HepG2 (cell line): Measurements from ENCODE around the gene CCDC183. TPM values are rescaled to one million over a fixed set of nuclear protein-coding genes. Genes with fewer than 3 reads are reported as not detected.

ENCODE experiments used
- AGO1 ChIP-seq: fragments of 200-400 bp; formaldehyde crosslinking; IDR thresholded peaks from 2 replicates; pipeline ENCODE4 v1.6.1; 2017; ENCODE audit warnings: mild to moderate bottlenecking, low read depth, low read length, moderate library complexity; ENCODE audit not compliant: poor library complexity, severe bottlenecking
- AGO2 ChIP-seq: fragments of 200-400 bp; formaldehyde crosslinking; optimal IDR thresholded peaks from 2 replicates; pipeline ENCODE3; 2017; ENCODE audit warnings: mild to moderate bottlenecking, low read depth, low read length, moderate library complexity
- ASH2L ChIP-seq: fragments of 300-600, 200-600 bp; sonication (generic); IDR thresholded peaks from 2 replicates; pipeline ENCODE4 v1.7.0; 2017; ENCODE audit warnings: low read depth, mild to moderate bottlenecking, moderate library complexity, mixed read lengths, low read length; ENCODE audit not compliant: insufficient read length
- CAMTA2 ChIP-seq: sonication (generic); formaldehyde crosslinking; IDR thresholded peaks from 2 replicates; pipeline ENCODE4 v1.4.0; 2020; ENCODE audit warnings: mild to moderate bottlenecking, missing genetic modification reagents, borderline replicate concordance
- DNMT1 ChIP-seq: sonication (generic); formaldehyde crosslinking; IDR thresholded peaks from 2 replicates; pipeline ENCODE4 v1.5.1; 2020; ENCODE audit warnings: mild to moderate bottlenecking, missing genetic modification reagents
- DPF2 ChIP-seq: sonication (generic); formaldehyde crosslinking; IDR thresholded peaks from 2 replicates; pipeline ENCODE4 v1.4.0; 2020; ENCODE audit warnings: mild to moderate bottlenecking, low read depth, missing genetic modification reagents, borderline replicate concordance
- FOXA1 ChIP-seq, 2 experiments: fragments of 450-650 bp in 1 of 2; sonication (generic) in 1 of 2; formaldehyde crosslinking in 1 of 2; IDR thresholded peaks; 2 replicates each; pipeline versions ENCODE4 v1.4.0 to v1.6.1; 2016 to 2020; ENCODE audit warnings: missing genetic modification reagents in 1 of 2
- GATAD1 ChIP-seq: IDR thresholded peaks from 2 replicates; pipeline ENCODE4 v1.6.1; 2016; ENCODE audit warnings: missing genetic modification reagents, missing compliant biosample characterization
- HDAC2 ChIP-seq: sonication (generic); formaldehyde crosslinking; IDR thresholded peaks from 2 replicates; pipeline ENCODE4 v1.4.0; 2020; ENCODE audit warnings: missing genetic modification reagents
- JARID2 ChIP-seq: sonication (generic); formaldehyde crosslinking; IDR thresholded peaks from 2 replicates; pipeline ENCODE4 v1.8.1; 2023; ENCODE audit warnings: missing genetic modification reagents, inconsistent platforms; ENCODE audit not compliant: insufficient replicate concordance
- KLF11 ChIP-seq: IDR thresholded peaks from 2 replicates; pipeline ENCODE4 v1.6.1; 2016; ENCODE audit warnings: missing compliant biosample characterization
- POLR2AphosphoS5 ChIP-seq: IDR thresholded peaks from 2 replicates; pipeline ENCODE4 v1.6.1; 2012; ENCODE audit warnings: low read depth, low read length
- SIX4 ChIP-seq: sonication (generic); formaldehyde crosslinking; IDR thresholded peaks from 2 replicates; pipeline ENCODE4 v1.4.0; 2020; ENCODE audit warnings: missing genetic modification reagents
- SMARCE1 ChIP-seq: fragments of 450-650 bp; IDR thresholded peaks from 2 replicates; pipeline ENCODE4 v1.6.1; 2017; ENCODE audit warnings: borderline replicate concordance
- SNAI1 ChIP-seq: sonication (generic); formaldehyde crosslinking; IDR thresholded peaks from 2 replicates; pipeline ENCODE4 v1.5.0; 2020; ENCODE audit warnings: mild to moderate bottlenecking, missing genetic modification reagents, borderline replicate concordance
- SYNCRIP ChIP-seq: fragments of 200-400 bp; formaldehyde crosslinking; IDR thresholded peaks from 2 replicates; pipeline ENCODE4 v1.6.1; 2018; ENCODE audit warnings: mild to moderate bottlenecking, low read depth, low read length; ENCODE audit not compliant: insufficient read depth
- TMF1 ChIP-seq: sonication (generic); formaldehyde crosslinking; IDR thresholded peaks from 2 replicates; pipeline ENCODE4 v1.8.1; 2022; ENCODE audit warnings: low read depth, missing genetic modification reagents
- ZIK1 ChIP-seq: sonication (generic); formaldehyde crosslinking; IDR thresholded peaks from 2 replicates; pipeline ENCODE4 v1.5.0; 2020; ENCODE audit warnings: mild to moderate bottlenecking, low read depth, missing genetic modification reagents, borderline replicate concordance
- ZKSCAN5 ChIP-seq: sonication (generic); formaldehyde crosslinking; IDR thresholded peaks from 2 replicates; pipeline ENCODE4 v1.5.1; 2020; ENCODE audit warnings: mild to moderate bottlenecking, missing genetic modification reagents
- ZNF317 ChIP-seq: sonication (generic); formaldehyde crosslinking; IDR thresholded peaks from 2 replicates; pipeline ENCODE4 v1.5.0; 2020; ENCODE audit warnings: mild to moderate bottlenecking, missing genetic modification reagents
- ZNF432 ChIP-seq: sonication (generic); formaldehyde crosslinking; IDR thresholded peaks from 2 replicates; pipeline ENCODE4 v1.5.0; 2020; ENCODE audit warnings: missing genetic modification reagents, mild to moderate bottlenecking, borderline replicate concordance
- ZNF558 ChIP-seq: sonication (generic); formaldehyde crosslinking; IDR thresholded peaks from 2 replicates; pipeline ENCODE4 v1.9.0; 2022; ENCODE audit warnings: mild to moderate bottlenecking, missing genetic modification reagents, borderline replicate concordance
- ZNF569 ChIP-seq: sonication (generic); formaldehyde crosslinking; IDR thresholded peaks from 2 replicates; pipeline ENCODE4 v1.5.0; 2020; ENCODE audit warnings: mild to moderate bottlenecking, missing genetic modification reagents, moderate library complexity, borderline replicate concordance
- ZNF598 ChIP-seq: sonication (generic); formaldehyde crosslinking; IDR thresholded peaks from 2 replicates; pipeline ENCODE4 v1.5.1; 2020; ENCODE audit warnings: mild to moderate bottlenecking, missing genetic modification reagents, borderline replicate concordance
- ZNF749 ChIP-seq: sonication (generic); formaldehyde crosslinking; IDR thresholded peaks from 2 replicates; pipeline ENCODE4 v1.8.0; 2022; ENCODE audit warnings: mild to moderate bottlenecking, missing genetic modification reagents, moderate library complexity, borderline replicate concordance
- ZNF841 ChIP-seq: sonication (generic); formaldehyde crosslinking; IDR thresholded peaks from 2 replicates; pipeline ENCODE4 v1.8.1; 2023; ENCODE audit warnings: missing genetic modification reagents, borderline replicate concordance
- polyA plus RNA-seq, 8 experiments: library from polyadenylated mRNA; depleted of rRNA in 3 of 8; stranded (reverse) in 7 of 8; unstranded in 1 of 8; fragments of >200 nt; fragmentation: Illumina TruSeq in 4 of 8; extraction: Trizol in 4 of 8; gene quantifications; 2 replicates each; pipeline versions ENCODE4 v1.2.1 to v1.2.3, GENCODE V29; 2011 to 2016; ENCODE audit warnings: low read depth in 4 of 8, missing spikeins in 1 of 8, mixed read lengths in 1 of 8; ENCODE audit not compliant: insufficient read depth in 1 of 8
- total RNA-seq, 5 experiments: library from RNA; depleted of rRNA; stranded (reverse); fragments of >200 nt; fragmentation: Illumina TruSeq; extraction: Trizol; gene quantifications; 2 replicates each; pipeline ENCODE4 v1.2.3, GENCODE V29; 2016; ENCODE audit warnings: low read depth in 1 of 5
- TF ChIP-seq, protein P1 (sequence below): sonication (generic); formaldehyde crosslinking; IDR thresholded peaks from 2 replicates; pipeline ENCODE4 v1.5.1; 2020; ENCODE audit warnings: mild to moderate bottlenecking, missing genetic modification reagents, borderline replicate concordance
- TF ChIP-seq, protein P2 (sequence below): IDR thresholded peaks from 2 replicates; pipeline ENCODE4 v1.6.1; 2016; ENCODE audit warnings: low read depth

The CCDC183 gene
- total and polyA plus RNA-seq, 2 of the 13 experiments (the other 11 are each of a cell fraction or from before 2014, with no cell fraction given) = 5.0 to 66.4 TPM

DNA sequence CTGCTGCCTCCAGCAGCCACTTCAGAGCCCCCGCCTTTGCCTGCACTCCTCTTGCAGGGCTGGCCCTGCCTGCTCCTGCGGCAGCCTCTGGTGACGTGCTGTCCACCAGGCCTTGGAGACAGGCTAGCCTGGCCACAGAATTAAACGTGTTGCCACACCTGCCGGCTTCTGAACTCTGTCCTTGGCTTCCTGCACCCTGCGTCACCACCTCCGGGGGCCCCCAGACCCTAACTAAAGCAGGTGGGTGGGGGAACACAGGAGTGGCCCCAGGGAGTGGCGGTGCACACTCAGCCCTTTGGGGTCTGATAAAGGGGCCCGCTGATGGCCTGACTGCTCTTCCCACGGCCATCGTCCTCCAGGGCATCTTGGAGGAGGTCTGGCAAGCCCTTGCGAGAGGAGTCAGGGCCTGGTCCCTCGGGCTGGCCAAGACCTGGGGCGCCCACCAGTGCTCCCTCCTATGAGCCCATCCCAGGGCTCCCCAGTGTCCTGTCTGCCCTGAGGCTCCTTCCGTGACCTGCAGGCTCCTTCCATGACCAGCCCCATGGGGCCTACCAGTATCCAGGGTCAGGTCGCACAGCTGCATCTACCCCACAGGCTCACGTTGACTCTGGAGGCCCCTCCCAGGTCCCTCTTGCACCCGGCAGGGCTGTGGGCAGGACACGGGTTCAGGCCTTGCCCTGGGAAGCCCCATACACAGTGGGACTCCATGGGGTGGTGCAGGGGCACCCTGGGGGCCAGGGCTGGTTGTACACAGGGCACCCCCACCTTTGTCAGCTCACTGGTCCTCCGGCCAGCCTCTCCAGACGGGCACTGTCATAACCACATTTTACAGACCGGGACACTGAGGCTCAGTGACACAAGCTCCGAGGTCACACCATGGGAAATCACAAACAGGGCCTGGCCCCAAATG lies 55.0 kb downstream of the CCDC183 start (continued):
- TF ChIP-seq ZIK1 (CRISPR knock-in tag) = no peak
- peak; percentile 77 for TF ChIP-seq AGO2
- TF ChIP-seq, protein P1, sequence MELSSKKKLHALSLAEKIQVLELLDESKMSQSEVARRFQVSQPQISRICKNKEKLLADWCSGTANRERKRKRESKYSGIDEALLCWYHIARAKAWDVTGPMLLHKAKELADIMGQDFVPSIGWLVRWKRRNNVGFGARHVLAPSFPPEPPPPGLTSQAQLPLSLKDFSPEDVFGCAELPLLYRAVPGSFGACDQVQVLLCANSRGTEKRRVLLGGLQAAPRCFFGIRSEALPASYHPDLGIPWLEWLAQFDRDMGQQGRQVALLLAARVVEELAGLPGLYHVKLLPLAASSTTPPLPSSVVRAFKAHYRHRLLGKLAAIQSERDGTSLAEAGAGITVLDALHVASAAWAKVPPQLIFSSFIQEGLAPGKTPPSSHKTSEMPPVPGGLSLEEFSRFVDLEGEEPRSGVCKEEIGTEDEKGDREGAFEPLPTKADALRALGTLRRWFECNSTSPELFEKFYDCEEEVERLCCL (CRISPR knock-in tag) = no peak
- no peak for TF ChIP-seq ZNF558 (CRISPR knock-in tag)
- no peak for TF ChIP-seq SIX4 (CRISPR knock-in tag)
- TF ChIP-seq KLF11 (CRISPR knock-in tag) = no peak
- TF ChIP-seq ZNF569 (CRISPR knock-in tag) = no peak
- TF ChIP-seq JARID2 (CRISPR knock-in tag) = no peak
- TF ChIP-seq ZNF432 (CRISPR knock-in tag) = no peak
- TF ChIP-seq ASH2L = no peak
- TF ChIP-seq ZNF317 = no peak
- peak; percentile 46; the same call in 1 of the 2 replicates for TF ChIP-seq POLR2AphosphoS5
- no peak for TF ChIP-seq ZNF841 (CRISPR knock-in tag)
- no peak for TF ChIP-seq TMF1 (CRISPR knock-in tag)
- TF ChIP-seq SNAI1 (CRISPR knock-in tag) = no peak
- TF ChIP-seq, protein P2, sequence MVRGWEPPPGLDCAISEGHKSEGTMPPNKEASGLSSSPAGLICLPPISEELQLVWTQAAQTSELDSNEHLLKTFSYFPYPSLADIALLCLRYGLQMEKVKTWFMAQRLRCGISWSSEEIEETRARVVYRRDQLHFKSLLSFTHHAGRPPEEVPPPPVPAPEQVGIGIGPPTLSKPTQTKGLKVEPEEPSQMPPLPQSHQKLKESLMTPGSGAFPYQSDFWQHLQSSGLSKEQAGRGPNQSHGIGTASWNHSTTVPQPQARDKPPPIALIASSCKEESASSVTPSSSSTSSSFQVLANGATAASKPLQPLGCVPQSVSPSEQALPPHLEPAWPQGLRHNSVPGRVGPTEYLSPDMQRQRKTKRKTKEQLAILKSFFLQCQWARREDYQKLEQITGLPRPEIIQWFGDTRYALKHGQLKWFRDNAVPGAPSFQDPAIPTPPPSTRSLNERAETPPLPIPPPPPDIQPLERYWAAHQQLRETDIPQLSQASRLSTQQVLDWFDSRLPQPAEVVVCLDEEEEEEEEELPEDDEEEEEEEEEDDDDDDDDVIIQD = no peak
- TF ChIP-seq CAMTA2 (CRISPR knock-in tag) = no peak
- TF ChIP-seq ZKSCAN5 (CRISPR knock-in tag) = no peak
- no peak for TF ChIP-seq FOXA1 (IDR thresholded peaks at IDR 0.05)
- TF ChIP-seq FOXA1 (CRISPR knock-in tag; IDR thresholded peaks at IDR 0.05) = no peak
- 0 out of 2 replicates have a peak, but pooled peaks have one; percentile 36 for TF ChIP-seq ZNF598 (CRISPR knock-in tag)
- no peak for TF ChIP-seq SYNCRIP
- TF ChIP-seq DNMT1 (CRISPR knock-in tag) = no peak
- no peak for TF ChIP-seq SMARCE1
- no peak for TF ChIP-seq ZNF749 (CRISPR knock-in tag)
- TF ChIP-seq DPF2 (CRISPR knock-in tag) = no peak
- no peak for TF ChIP-seq GATAD1 (CRISPR knock-in tag)
- TF ChIP-seq AGO1 = peak; percentile 95
- TF ChIP-seq HDAC2 (CRISPR knock-in tag) = no peak
